Endothelial cell of umbilical vein (primary cell): Measurements from ENCODE around the gene JAG2. TPM values are rescaled to one million over a fixed set of nuclear protein-coding genes. Genes with fewer than 3 reads are reported as not detected.

Experiments
- BruUV-seq: library from RNA; stranded (reverse); fragments of 400-500 nt; replicated peaks from 2 replicates; lab custom pipeline; 2021; lab: Mats Ljungman, UMichigan
- CTCF ChIA-PET: fragments of 300-600, 350-600 bp; sonication (Branson Sonifier 250); formaldehyde crosslinking; loops from one replicate; lab custom pipeline; 2021; ENCODE audit warnings: antibody characterized with exemption, inconsistent platforms; lab: Charles Lee
- POLR2A ChIA-PET: fragments of 300-600, 350-600 bp; sonication (Branson Sonifier 250); formaldehyde crosslinking; loops from one replicate; lab custom pipeline; 2021; ENCODE audit warnings: antibody characterized with exemption, inconsistent platforms; lab: Charles Lee
- DNase-seq: peaks from one replicate; pipeline ENCODE4 v3.0.0-alpha.2; 2011; ENCODE audit warnings: low read depth, low spot score
- FAIRE-seq: peaks from 2 replicates; lab custom pipeline; 2011; peaks lifted over from hg19 to GRCh38; lab: Jason Lieb, UNC
- H2AFZ ChIP-seq: 2 replicates; pipeline ENCODE4 v1.6.0; 2012; ENCODE audit warnings: low read depth, low read length, control low read depth, inconsistent platforms
- H3K27ac ChIP-seq: 2 replicates; pipeline ENCODE4 v1.5.1; 2011; ENCODE audit warnings: low read depth, mild to moderate bottlenecking, control low read depth, low read length, moderate library complexity; ENCODE audit not compliant: insufficient read depth
- H3K27me3 ChIP-seq, 2 experiments: 2 replicates each; pipeline versions ENCODE4 v1.6.0 to v1.6.1; 2011; ENCODE audit warnings: low read length in 2 of 2, mixed read lengths in 1 of 2; ENCODE audit not compliant: control insufficient read depth in 2 of 2, insufficient read depth in 2 of 2
- H3K36me3 ChIP-seq, 2 experiments: 2 replicates in 1 of 2; 3 replicates in 1 of 2; pipeline ENCODE4 v1.5.1; 2011; ENCODE audit warnings: low read length in 2 of 2, mild to moderate bottlenecking in 1 of 2, moderate library complexity in 1 of 2; ENCODE audit not compliant: control insufficient read depth in 2 of 2, insufficient read depth in 2 of 2; ENCODE audit errors: extremely low read depth in 1 of 2
- H3K4me1 ChIP-seq: 3 replicates; pipeline ENCODE4 v1.5.1; 2011; ENCODE audit warnings: mild to moderate bottlenecking, low read length; ENCODE audit not compliant: control insufficient read depth, insufficient read depth; ENCODE audit errors: extremely low read depth
- H3K4me2 ChIP-seq: 2 replicates; pipeline ENCODE4 v1.6.1; 2011; ENCODE audit warnings: low read length, control low read depth, mixed read lengths; ENCODE audit not compliant: insufficient read depth
- H3K4me3 ChIP-seq, 3 experiments: fragments of 200-600 bp in 1 of 3; sonication (generic), shearing (Covaris generic) in 1 of 3; replicated peaks in 1 of 3; 2 replicates each; pipeline ENCODE4 v1.5.1; 2011 to 2016; ENCODE audit warnings: control low read depth in 3 of 3, low read length in 3 of 3, mild to moderate bottlenecking in 2 of 3, inconsistent platforms in 1 of 3, low read depth in 1 of 3, moderate library complexity in 1 of 3; ENCODE audit not compliant: insufficient read depth in 1 of 3
- H3K79me2 ChIP-seq: 2 replicates; pipeline ENCODE4 v1.6.0; 2012; ENCODE audit warnings: low read length, inconsistent platforms; ENCODE audit not compliant: control insufficient read depth, insufficient read depth
- H3K9ac ChIP-seq: replicated peaks from 2 replicates; pipeline ENCODE3; 2011; ENCODE audit warnings: low read length, control low read depth; ENCODE audit not compliant: insufficient read depth; ENCODE audit errors: extremely low read depth
- H3K9me1 ChIP-seq: replicated peaks from 3 replicates; pipeline ENCODE4 v1.6.0; 2011; ENCODE audit warnings: mild to moderate bottlenecking, low read length; ENCODE audit not compliant: control insufficient read depth, insufficient read depth; ENCODE audit errors: extremely low read depth
- H3K9me3 ChIP-seq: replicated peaks from 2 replicates; pipeline ENCODE4 v1.5.1; 2012; ENCODE audit warnings: low read length, inconsistent platforms; ENCODE audit not compliant: control insufficient read depth, insufficient read depth
- H4K20me1 ChIP-seq: replicated peaks from 2 replicates; pipeline ENCODE3; 2011; ENCODE audit warnings: mild to moderate bottlenecking, low read length; ENCODE audit not compliant: control insufficient read depth, insufficient read depth; ENCODE audit errors: extremely low read depth
- CTCF ChIP-seq, 2 donors: IDR thresholded peaks; 1 replicate in 1 of 2; 2 replicates in 1 of 2; pipeline ENCODE4 v1.5.1; 2011; ENCODE audit warnings: low read length in 2 of 2, mild to moderate bottlenecking in 2 of 2, moderate library complexity in 2 of 2, control low read depth in 1 of 2, inconsistent platforms in 1 of 2, low read depth in 1 of 2; ENCODE audit not compliant: insufficient read depth in 1 of 2; ENCODE audit errors: extremely low read depth in 1 of 2
- EZH2 ChIP-seq: IDR thresholded peaks from 2 replicates; pipeline ENCODE4 v1.6.1; 2012; ENCODE audit warnings: borderline replicate concordance, low read depth, mild to moderate bottlenecking, moderate library complexity, low read length, inconsistent platforms; ENCODE audit not compliant: severe bottlenecking
- FOS ChIP-seq: IDR thresholded peaks from 2 replicates; pipeline ENCODE4 v1.6.1; 2011; ENCODE audit warnings: mild to moderate bottlenecking, low read length, moderate library complexity, borderline replicate concordance; ENCODE audit not compliant: insufficient read depth
- GATA2 ChIP-seq: IDR thresholded peaks from 2 replicates; pipeline ENCODE4 v1.7.0; 2011; ENCODE audit warnings: low read depth, mild to moderate bottlenecking, moderate library complexity, mixed read lengths, low read length; ENCODE audit not compliant: insufficient read length, insufficient read depth
- JUN ChIP-seq: IDR thresholded peaks from 2 replicates; pipeline ENCODE4 v1.6.1; 2011; ENCODE audit warnings: borderline replicate concordance, low read depth; ENCODE audit not compliant: insufficient read length, insufficient read depth
- MAX ChIP-seq: IDR thresholded peaks from 2 replicates; pipeline ENCODE4 v1.6.1; 2011; ENCODE audit not compliant: insufficient read depth, insufficient read length
- MYC ChIP-seq: IDR thresholded peaks from one replicate; pipeline ENCODE4 v1.6.1; 2011; ENCODE audit warnings: mild to moderate bottlenecking, low read depth, low read length
- POLR2A ChIP-seq: IDR thresholded peaks from 2 replicates; pipeline ENCODE4 v1.6.1; 2012; ENCODE audit warnings: low read depth, mild to moderate bottlenecking, control low read depth, low read length
- POLR2AphosphoS5 ChIP-seq: IDR thresholded peaks from 2 replicates; pipeline ENCODE4 v1.6.1; 2012; ENCODE audit warnings: low read depth, mild to moderate bottlenecking, control low read depth, low read length, moderate library complexity; ENCODE audit not compliant: insufficient read depth
- dilution Hi-C: fragments of 300-500 bp; cut with MboI; formaldehyde crosslinking; loops from one replicate; pipeline ENCODE4 v1.15.0; 2019; ENCODE audit warnings: low sequenced_read_pairs; ENCODE audit not compliant: extremely low pct_ligation_motif_present
- intact Hi-C: fragments of 100-400 bp; cut with micrococcal nuclease; formaldehyde crosslinking; loops from one replicate; pipeline ENCODE4 v1.10.0; 2022
- polyA plus RNA-seq, 4 experiments: library from polyadenylated mRNA; depleted of rRNA in 3 of 4; stranded (reverse) in 3 of 4; unstranded in 1 of 4; fragments of >200 nt; gene quantifications; 2 replicates each; pipeline versions ENCODE4 v1.2.1 to v1.2.3, GENCODE V29; 2011 to 2012; ENCODE audit warnings: missing spikeins in 1 of 4
- total RNA-seq: library from RNA; stranded (reverse); gene quantifications from 2 replicates; pipeline ENCODE4 v1.2.3, GENCODE V29; 2021

JAG2 gene
- total and polyA plus RNA-seq, 2 donors (not counting 3 experiments of a cell fraction or from before 2014, with no cell fraction given) = 105 to 128 TPM

- no peak for DNase-seq
- dilution Hi-C loops (no loop called here), intact Hi-C loops (no loop called here)
- ChIA-PET CTCF (interaction anchor here (2.5 kb wide), 1 partner anchor 48 kb away, joined by 7 read pairs; no protein-coding TSS in a partner anchor), POLR2A (no interaction called here)
- FAIRE-seq = no peak
- Histone ChIP-seq H3K79me2 (no peaks in the 10 kb centered on the region), H3K4me1 (no peaks in the 10 kb centered on the region), H3K9me1 (no peaks in the 10 kb centered on the region), H3K36me3 (peaks cover 7 to 10% of the 10 kb centered on the region in 2 experiments), H3K27me3 (peaks cover 3 to 14% of the 10 kb centered on the region in 2 experiments), H3K27ac (no peak overlapping the region), H3K4me3 (no peak overlapping the region), H3K9ac (no peak overlapping the region), H3K9me3 (no peaks in the 10 kb centered on the region), H4K20me1 (no peaks in the 10 kb centered on the region), H3K4me2 (no peak overlapping the region), H2AFZ (no peak overlapping the region)
- no TSS peak for BruUV-seq
- no peak for TF ChIP-seq POLR2AphosphoS5
- TF ChIP-seq FOS = no peak
- TF ChIP-seq MYC = no peak
- TF ChIP-seq CTCF (IDR thresholded peaks at IDR 0.05; ENCODE audit: extremely low read depth in 1 of 2, insufficient read depth in 1 of 2, low read depth in 1 of 2, low read length in 2 of 2) = no peak
Measured at GRCh38 chr14:105138021-105138541, 30.5 kb downstream of the JAG2 start.

- no TSS peak for BruUV-seq
- CTCF ChIA-PET = interaction anchor here (0.9 to 2.5 kb wide), 2 partner anchors 10 to 47 kb away, joined by 4 to 7 read pairs; no protein-coding TSS in a partner anchor
- dilution Hi-C loops = no loop called here
Measured at GRCh38 chr14:105137481-105138020, 31.0 kb downstream of the JAG2 start.

More at GRCh38 chr14:105137481-105138020, 31.0 kb downstream of the JAG2 start:
- POLR2A ChIA-PET = no interaction called here
- Histone ChIP-seq H3K4me1 (no peaks in the 10 kb centered on the region), H3K36me3 (peaks cover 7 to 10% of the 10 kb centered on the region in 2 experiments), H3K9me3 (no peaks in the 10 kb centered on the region), H3K27ac (no peak overlapping the region), H3K27me3 (peaks cover 6 to 20% of the 10 kb centered on the region in 2 experiments), H3K4me3 (no peak overlapping the region), H3K9ac (no peak overlapping the region), H3K9me1 (no peaks in the 10 kb centered on the region), H3K4me2 (no peak overlapping the region), H4K20me1 (no peaks in the 10 kb centered on the region), H2AFZ (no peak overlapping the region), H3K79me2 (no peaks in the 10 kb centered on the region)
- FAIRE-seq = no peak
- intact Hi-C loops = no loop called here
- DNase-seq = no peak
- no peak for TF ChIP-seq POLR2AphosphoS5
- no peak for TF ChIP-seq MYC
- no peak for TF ChIP-seq CTCF (IDR thresholded peaks at IDR 0.05; ENCODE audit: extremely low read depth in 1 of 2, insufficient read depth in 1 of 2, low read depth in 1 of 2, low read length in 2 of 2)
- TF ChIP-seq JUN = no peak
- no peak for TF ChIP-seq GATA2
- no peak for TF ChIP-seq EZH2
- no peak for TF ChIP-seq POLR2A
- no peak for TF ChIP-seq MAX
- no peak for TF ChIP-seq FOS
